Islet of Langerhans (tissue), 1 donor: Measurements from ENCODE around the gene CARS2.
"Not testable (repeated sequence)": the region's sequence is repeated elsewhere in the genome, so short reads cannot be mapped to it uniquely, and the experiment has no call there.

Experiments used
- FAIRE-seq: peaks from one replicate; lab custom pipeline; 2011; peaks lifted over from hg19 to GRCh38; lab: Jason Lieb, UNC

CARS2 gene

DNA sequence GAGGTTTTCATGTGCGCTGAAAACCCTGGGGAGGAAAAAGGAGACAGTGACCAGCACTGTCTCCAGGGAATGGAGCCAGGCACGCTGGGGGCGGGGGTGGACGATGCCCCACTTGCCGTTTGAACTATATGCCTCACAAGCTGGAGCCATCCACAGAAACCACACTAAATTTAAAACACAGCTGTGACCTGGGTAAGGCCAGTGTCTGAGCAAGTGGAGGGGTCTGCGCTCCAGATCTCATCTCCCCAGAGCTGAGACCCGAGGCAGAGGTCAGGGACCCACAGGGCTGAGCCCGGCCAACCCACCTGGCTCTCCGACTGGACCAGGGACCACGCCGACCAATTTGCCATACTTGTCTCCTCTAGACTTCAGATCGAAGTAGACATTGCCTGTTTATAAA lies 23.2 kb downstream of the CARS2 start:
- no peak for FAIRE-seq

DNA sequence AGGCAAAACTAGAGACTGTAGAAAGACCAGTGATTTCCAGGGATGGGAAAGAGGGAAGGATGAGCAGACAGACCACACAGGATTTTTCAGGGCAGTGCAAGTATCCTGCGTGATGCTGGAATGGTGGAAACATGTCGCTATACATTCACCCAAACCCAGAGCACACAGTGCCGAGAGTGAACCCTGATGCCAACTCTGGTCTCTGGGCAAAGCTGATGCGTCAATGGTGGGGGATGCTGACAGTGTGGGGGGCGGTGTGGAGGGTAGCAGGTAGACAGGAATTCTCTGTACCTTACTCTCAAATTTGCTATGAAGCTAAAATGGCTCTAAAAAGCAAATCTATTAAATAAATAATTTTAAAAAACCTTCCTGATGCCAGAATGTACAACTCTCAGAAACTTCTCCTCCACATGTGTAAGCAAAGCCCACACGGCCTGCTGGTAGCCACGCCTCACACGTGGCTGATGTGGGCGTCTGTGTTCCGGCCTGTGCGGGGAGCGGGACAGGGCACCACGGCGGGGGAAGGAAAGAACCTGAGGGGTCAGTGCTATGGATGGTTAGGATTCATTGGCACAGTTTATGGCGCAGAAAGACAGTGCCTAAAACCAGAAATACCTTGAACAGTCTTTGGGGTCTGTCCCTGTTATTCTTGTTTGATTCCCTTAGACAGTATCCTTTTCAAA lies 23.9 kb downstream of the CARS2 start:
- no peak for FAIRE-seq

GRCh38 chr13:110680852-110681251 lies 25.1 kb downstream of the CARS2 start:
- FAIRE-seq = no peak

DNA sequence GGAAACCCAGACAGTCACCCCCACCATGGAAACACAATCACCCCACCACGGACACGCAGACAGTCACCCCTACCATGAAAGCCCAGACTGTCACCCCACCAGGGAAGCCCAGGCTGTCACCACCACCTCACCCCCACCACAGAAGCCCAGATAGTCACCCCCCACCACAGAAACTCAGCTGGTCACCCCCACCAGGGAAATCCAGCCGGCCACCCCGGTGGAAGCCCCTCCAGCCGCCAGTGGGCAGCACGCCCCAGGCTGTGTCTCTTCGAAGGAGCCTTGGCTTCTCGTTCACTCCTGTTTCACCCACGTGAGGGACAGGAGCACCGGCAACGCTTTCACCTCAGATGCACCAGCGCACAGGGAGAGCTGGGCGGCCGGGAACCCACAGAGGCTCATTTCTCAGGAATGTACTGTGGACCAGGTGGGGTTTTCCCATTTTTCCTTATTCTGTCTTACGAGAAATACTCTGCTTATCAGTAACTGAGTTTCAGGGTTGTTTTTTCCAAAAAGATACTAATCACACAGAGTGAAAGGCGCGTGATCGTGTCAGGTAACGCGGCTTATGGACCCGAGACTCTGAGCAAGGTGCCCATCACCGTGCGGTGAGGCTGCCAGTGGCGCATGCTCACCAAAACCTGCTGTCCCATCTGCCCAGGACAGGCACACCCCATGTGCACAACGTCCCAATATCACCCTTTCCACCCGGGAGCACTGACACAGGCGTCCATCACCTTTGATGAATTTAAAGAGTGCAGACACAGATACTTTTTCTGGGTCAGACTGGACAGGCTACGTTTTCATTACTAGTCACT lies 28.0 kb downstream of the CARS2 start:
- FAIRE-seq = no peak

GRCh38 chr13:110676595-110677587 lies 29.0 kb downstream of the CARS2 start:
- no peak for FAIRE-seq

GRCh38 chr13:110669814-110670213 lies 36.1 kb downstream of the CARS2 start:
- FAIRE-seq = not testable (repeated sequence)

- no peak for FAIRE-seq
Measured at GRCh38 chr13:110669036-110669435, 36.9 kb downstream of the CARS2 start.

DNA sequence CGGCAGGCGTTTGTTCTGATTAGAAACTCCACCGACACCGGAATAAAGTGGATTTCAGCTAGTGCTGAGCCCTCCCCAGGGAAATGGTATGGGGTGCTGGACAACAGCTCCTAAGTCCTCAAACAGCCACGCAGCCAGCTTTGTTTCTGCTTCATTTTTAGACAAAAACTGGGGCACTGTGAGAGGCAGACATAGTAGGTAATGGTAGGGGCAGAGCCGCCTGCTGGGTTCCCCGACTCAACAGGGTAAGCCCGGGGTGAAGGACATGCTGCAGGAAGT lies 39.7 kb downstream of the CARS2 start:
- no peak for FAIRE-seq

- no peak for FAIRE-seq
Measured at GRCh38 chr13:110665491-110666254, 40.2 kb downstream of the CARS2 start.

DNA sequence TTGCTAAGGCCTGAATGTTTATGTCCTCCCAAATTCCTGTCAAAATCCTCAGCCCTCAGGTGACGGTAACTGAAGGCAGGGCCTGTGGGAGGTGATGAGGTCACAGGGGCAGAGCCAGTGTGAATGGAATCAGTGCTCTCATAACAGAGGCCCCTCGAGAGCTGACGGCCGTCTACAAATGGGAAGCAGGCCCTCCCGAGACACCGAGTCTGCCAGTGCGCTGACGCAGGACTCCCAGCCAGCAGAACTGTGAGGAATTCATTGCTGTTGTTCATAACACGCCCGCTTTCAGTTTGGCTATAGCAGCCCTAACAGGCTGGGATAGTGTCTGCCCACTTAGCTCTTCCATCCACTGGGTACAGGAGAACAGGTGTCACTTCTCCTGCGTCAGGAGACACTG lies 41.2 kb downstream of the CARS2 start:
- FAIRE-seq = no peak

DNA sequence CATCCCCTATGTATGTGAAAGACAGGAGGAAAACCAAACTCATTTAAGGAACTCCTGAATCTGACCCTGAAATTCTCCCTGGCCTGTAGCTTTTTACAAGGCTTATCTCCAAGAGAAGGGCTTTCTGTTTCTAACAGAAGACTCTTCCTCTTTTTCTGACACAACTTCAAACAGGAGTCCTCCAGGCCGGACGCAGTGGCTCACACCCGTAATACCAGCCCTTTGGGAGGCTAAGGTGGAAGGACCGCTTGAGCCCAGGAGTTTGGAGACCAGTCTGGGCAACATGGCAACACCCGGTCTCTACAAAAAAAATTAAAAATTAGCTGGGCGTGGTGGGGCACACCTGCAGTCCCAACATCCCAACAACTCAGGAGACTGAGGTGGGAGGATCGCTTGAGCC lies 41.9 kb downstream of the CARS2 start:
- FAIRE-seq = no peak

DNA sequence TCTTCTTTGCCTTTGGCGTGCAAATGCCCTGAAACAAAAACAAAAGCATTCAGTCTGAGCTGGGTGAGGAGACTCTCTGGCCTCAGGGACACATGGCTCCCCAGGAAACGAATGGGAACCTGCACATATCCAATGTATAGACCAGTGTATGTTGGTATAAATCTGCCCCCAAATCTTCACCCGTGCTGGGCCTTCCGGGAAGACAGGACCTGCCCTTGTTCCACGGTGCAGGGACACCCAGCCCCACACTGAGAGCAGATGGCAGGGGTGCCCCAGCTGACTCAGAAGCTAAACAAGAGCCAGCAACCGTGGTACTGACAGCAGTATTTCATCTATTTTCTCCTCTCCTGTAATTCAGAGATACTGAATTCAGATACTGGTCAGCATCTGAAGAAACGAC lies 42.4 kb downstream of the CARS2 start:
- no peak for FAIRE-seq

DNA sequence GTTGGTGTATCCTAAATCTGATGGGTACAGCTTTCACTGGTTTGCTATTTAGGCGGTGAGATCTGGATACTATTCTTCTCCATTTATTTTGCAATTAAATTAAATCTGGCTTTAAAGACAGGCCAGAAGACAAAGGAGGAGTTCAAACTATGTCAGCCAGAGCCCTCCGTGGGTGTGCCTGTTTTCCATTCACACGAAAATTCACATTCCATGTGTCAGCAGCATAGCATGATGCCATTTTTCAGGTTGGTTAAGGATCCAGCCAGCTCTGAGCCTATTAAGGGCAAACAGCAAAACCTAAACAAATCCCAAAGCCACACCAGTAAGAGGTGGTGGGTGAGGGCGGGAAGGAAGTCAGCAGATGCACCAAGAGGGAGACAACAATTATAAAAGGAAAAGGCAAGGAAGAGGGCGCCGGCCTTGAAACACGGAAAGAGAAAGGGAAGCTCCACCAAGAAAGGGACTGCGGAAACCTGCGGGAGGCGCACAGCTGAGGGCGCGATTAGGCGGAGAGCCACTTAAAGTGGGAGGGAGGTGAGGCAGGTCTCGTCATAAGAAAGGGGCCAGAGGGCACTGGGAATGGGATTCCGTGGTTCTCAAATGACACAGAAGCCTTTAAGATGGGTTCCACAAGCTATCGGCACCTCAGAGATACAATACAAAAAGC lies 43.0 kb downstream of the CARS2 start:
- no peak for FAIRE-seq

DNA sequence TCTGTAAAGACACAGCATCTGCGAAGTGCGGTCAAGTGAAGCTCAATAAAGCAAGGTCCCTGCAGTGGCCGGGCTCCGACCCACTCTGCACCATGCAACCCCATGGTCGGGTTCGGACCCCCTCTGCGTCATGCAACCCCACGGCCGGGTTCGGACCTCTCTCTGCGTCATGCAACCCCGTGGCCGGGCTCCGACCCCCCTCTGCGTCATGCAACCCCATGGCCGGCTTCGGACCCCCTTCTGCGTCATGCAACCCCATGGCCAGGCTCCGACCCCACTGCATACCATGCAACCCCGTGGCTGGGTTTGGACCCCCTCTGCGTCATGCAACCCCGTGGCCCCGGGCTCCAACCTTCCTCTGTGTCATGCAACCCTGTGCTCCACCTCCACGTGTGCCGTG lies 43.8 kb downstream of the CARS2 start:
- FAIRE-seq = no peak

DNA sequence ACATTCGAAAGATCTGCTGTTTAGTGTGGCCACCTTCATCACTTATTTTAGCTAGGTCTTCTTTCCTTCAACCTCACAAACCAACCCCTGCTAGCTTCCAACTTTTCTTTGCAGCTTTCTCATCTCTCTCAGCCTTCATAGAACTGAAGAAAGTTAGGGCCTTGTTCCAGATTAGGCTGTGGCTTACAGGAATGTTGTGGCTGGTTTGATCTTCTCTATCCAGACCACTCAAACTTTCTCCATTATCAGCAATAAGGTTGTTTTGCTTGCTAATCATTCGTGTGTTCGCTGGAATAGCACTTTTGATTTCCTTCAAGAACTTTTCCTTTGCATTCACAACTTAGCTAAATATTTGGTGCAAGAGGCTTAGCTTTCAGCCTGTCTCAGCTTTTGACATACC lies 44.7 kb downstream of the CARS2 start:
- FAIRE-seq = no peak

GRCh38 chr13:110658218-110658911 lies 47.6 kb downstream of the CARS2 start:
- not testable (repeated sequence) for FAIRE-seq

- FAIRE-seq = no peak
Measured at GRCh38 chr13:110657196-110657595, 48.7 kb downstream of the CARS2 start.

DNA sequence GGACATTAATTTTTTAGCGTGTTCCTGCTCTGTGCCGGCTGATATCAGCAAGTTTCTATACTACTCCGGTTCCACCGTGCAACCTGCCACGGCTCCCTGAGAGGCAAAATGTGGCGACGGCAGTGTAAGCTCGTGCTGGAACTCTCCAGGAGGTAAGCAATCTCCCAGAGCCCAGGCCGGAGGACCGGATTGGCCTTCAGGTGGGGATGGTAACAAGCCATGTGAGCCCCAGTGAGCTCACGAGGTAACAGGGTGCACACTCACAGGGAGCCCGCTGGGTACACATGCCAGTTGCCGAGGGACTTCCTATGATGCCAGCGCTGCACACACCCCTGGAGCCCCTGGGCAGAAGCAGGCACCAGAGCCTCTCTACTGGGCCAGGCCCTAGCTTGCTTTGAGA lies 52.1 kb downstream of the CARS2 start:
- FAIRE-seq = no peak

- FAIRE-seq = no peak
Measured at GRCh38 chr13:110653271-110653670, 52.6 kb downstream of the CARS2 start.

DNA sequence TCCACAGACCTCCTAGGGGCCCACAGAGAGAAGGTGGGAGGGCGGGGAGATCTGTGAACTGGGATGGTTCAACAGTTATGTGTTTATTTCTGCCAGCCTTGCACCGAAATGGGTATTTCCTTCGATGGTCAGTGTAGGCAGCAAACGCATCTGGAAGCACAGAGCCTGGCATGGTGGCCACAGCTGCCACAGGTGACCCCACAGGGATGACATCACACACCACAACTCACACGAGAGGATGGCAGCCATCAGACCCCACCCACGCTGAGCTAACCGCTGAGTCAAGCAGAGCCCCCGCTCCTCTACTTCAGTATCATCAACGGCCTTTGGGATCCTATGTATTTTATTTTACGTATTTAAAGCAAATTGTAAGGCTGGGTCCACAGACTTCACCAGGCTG lies 53.2 kb downstream of the CARS2 start:
- no peak for FAIRE-seq

DNA sequence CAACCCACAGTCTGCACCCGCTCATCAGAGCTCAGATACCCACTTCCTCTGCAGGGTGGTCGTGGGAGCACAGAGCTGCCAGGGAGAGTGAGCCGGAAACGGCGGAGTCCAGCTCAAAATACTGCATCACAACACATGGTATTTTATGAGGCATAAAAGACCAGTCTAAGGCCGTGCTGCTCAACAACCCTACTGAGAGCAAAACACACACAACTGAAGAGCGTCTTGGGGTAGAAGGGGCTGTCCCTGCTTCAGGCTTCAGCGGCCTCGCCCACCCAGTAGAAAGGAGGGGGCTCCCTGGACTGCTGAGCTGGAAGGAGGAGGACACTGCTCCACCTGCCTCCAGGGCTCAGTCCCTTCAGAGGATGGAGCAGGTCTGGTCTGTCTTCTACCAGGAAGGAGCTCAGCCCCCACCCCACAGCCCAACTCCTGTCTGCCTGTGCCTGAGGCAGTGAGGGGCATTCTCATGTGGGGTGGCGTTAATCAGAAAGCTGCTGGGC lies 53.6 kb downstream of the CARS2 start:
- no peak for FAIRE-seq
